HG03196 (cell line): ENCODE results near the gene GPR137C.

ENCODE experiments used
- ATAC-seq: cut with Tn5 transposase; IDR thresholded peaks from one replicate; pipeline ENCODE4 v1.9.1; 2021; ENCODE audit not compliant: unreplicated experiment

GPR137C gene

GRCh38 chr14:52663850-52664249 is 111.2 kb downstream of the GPR137C start:
- ATAC-seq: no peak

- no peak for ATAC-seq
Observed at GRCh38 chr14:52678591-52678990, 126.0 kb downstream of the GPR137C start.

GRCh38 chr14:52683985-52684520 is 131.4 kb downstream of the GPR137C start:
- ATAC-seq: no peak

- ATAC-seq: no peak
Observed at GRCh38 chr14:52686176-52686575, 133.5 kb downstream of the GPR137C start.
